ENCODE data around the gene H3-3A. TPM values are rescaled to one million over a fixed set of nuclear protein-coding genes. Genes with fewer than 3 reads are reported as not detected.

The H3-3A gene
- total and polyA plus RNA-seq, 10 of the 15 experiments (the other 5 are each of a cell fraction or from before 2014, with no cell fraction given) = 215 to 486 (median 393) TPM

- DNase-seq (ENCODE audit: low read depth, low spot score) (peak; percentile 59), FAIRE-seq (peak; percentile 27), ATAC-seq (peak; percentile 93)
- ChIA-PET POLR2A (interaction anchor here (0.6 to 3.6 kb wide), 15 partner anchors 9 to 251 kb away, joined by 3 to 32 read pairs (median 8); partner anchors contain the start of genes H3-3A and SDE2), SMC1A (ENCODE audit: uncharacterized antibody, unreplicated experiment) (interaction anchor here (0.6 to 4.3 kb wide), 9 partner anchors 10 to 395 kb away, joined by 3 to 39 read pairs (median 6); partner anchors contain the start of gene SDE2), CTCF (interaction anchor here (0.7 to 3.8 kb wide), 10 partner anchors 25 to 264 kb away, joined by 3 to 15 read pairs (median 6); partner anchors contain the start of gene SDE2), RAD21 (ENCODE audit: unreplicated experiment) (interaction anchor here (0.7 to 2.7 kb wide), 11 partner anchors 26 to 57 kb away, joined by 3 to 27 read pairs (median 4); partner anchors contain the start of genes H3-3A and SDE2)
- H2AFZ ChIP-seq (ENCODE audit: control insufficient read depth, low read depth, low read length) = no peak overlapping the region
- H3K4me2 ChIP-seq (ENCODE audit: control insufficient read depth, insufficient read depth) = peak overlapping the region; percentile 69; the same call in 1 of the 2 replicates
- no peaks in the 10 kb centered on the region for H3K79me2 ChIP-seq (ENCODE audit: control insufficient read depth, insufficient read depth, low read length)
- no peak overlapping the region for H3K9ac ChIP-seq (ENCODE audit: control insufficient read depth, insufficient read depth, low read length)
- no peaks in the 10 kb centered on the region for H3K27me3 ChIP-seq (replicated peaks in 1 of 2; ENCODE audit: control insufficient read depth in 2 of 2, insufficient read depth in 2 of 2, low read length in 1 of 2)
- H3K4me1 ChIP-seq (ENCODE audit: control insufficient read depth, insufficient read depth, low read length) = peaks cover 26% of the 10 kb centered on the region
- in situ Hi-C loops (cut with MboI) = no loop called here
- H3K4me3 ChIP-seq = no peak overlapping the region
- no peaks in the 10 kb centered on the region for H3K9me3 ChIP-seq (replicated peaks; ENCODE audit: control insufficient read depth, insufficient read depth, low read length)
- intact Hi-C loops (cut with micrococcal nuclease; ENCODE audit: unreplicated experiment) = loop anchor here (1.0 kb wide), 1 partner anchor 29 kb away; no protein-coding TSS in a partner anchor
- 26% methylated on average over 7 of the region's 7 CpGs for WGBS (ENCODE audit: insufficient coverage, insufficient replicate concordance, low lambda C conversion rate, missing lambda C conversion rate)
- H3K36me3 ChIP-seq (ENCODE audit: control insufficient read depth in 2 of 2, insufficient read depth in 2 of 2, low read length in 1 of 2) = no peaks in the 10 kb centered on the region
- no peaks in the 10 kb centered on the region for H4K20me1 ChIP-seq (ENCODE audit: control insufficient read depth, insufficient read depth)
- H3K27ac ChIP-seq (ENCODE audit: control insufficient read depth, insufficient read depth) = peak overlapping the region; percentile 36
- no TSS peak for BruUV-seq (replicated peaks)
- TF ChIP-seq TARDBP (IDR thresholded peaks at IDR 0.05; ENCODE audit: borderline replicate concordance) (no peak), DPF2 (IDR thresholded peaks at IDR 0.05) (peak; percentile 80), SKIL (IDR thresholded peaks at IDR 0.05; ENCODE audit: low read depth, poor library complexity, severe bottlenecking) (peak; percentile 58), BHLHE40 (IDR thresholded peaks at IDR 0.05; ENCODE audit: borderline replicate concordance in 1 of 2, low read depth in 2 of 2, low read length in 1 of 2) (peak; percentile 96 to 98), ZBTB40 (IDR thresholded peaks at IDR 0.05; ENCODE audit: borderline replicate concordance) (peak; percentile 17; the same call in 1 of the 2 replicates), RELB (IDR thresholded peaks at IDR 0.05; ENCODE audit: low read depth) (peak; percentile 93; the same call in 1 of the 2 replicates), PAX5 (IDR thresholded peaks at IDR 0.05; ENCODE audit: borderline replicate concordance, low read depth, low read length) (0 out of 2 replicates have a peak, but pooled peaks have one; percentile 12), SREBF1 (IDR thresholded peaks at IDR 0.05; ENCODE audit: low read length) (no peak)
- TF ChIP-seq, protein P1, sequence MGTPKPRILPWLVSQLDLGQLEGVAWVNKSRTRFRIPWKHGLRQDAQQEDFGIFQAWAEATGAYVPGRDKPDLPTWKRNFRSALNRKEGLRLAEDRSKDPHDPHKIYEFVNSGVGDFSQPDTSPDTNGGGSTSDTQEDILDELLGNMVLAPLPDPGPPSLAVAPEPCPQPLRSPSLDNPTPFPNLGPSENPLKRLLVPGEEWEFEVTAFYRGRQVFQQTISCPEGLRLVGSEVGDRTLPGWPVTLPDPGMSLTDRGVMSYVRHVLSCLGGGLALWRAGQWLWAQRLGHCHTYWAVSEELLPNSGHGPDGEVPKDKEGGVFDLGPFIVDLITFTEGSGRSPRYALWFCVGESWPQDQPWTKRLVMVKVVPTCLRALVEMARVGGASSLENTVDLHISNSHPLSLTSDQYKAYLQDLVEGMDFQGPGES (IDR thresholded peaks at IDR 0.05) = no peak
Observed at GRCh38 chr1:226029093-226029496, 33.4 kb upstream of the H3-3A start.

Data from GM12878 (cell line).